Measurements from ENCODE around the gene OR5AN1. TPM values are rescaled to one million over a fixed set of nuclear protein-coding genes. Genes with fewer than 3 reads are reported as not detected.
"Not testable (repeated sequence)": the region's sequence is repeated elsewhere in the genome, so short reads cannot be mapped to it uniquely, and the experiment has no call there.

The OR5AN1 gene
- total and polyA plus RNA-seq, 4 experiments from 2014 or later, result not detected

- Mint-ChIP-seq H3K36me3 (no peaks in the 10 kb centered on the region), H3K4me1 (no peaks in the 10 kb centered on the region), H3K27ac (no peak overlapping the region), H3K4me3 (no peak overlapping the region), H3K9me3 (peaks cover 0 to 22% (median 13%) of the 10 kb centered on the region in 8 donors), H3K27me3 (peaks cover 10 to 14% of the 10 kb centered on the region in 2 donors)
- ChIA-PET POLR2A (ENCODE audit: partially characterized antibody) (no interaction called here), CTCF (ENCODE audit: partially characterized antibody) (no interaction called here)
- no peaks in the 10 kb centered on the region for H3K36me3 ChIP-seq (ENCODE audit: insufficient read depth, low read length)
- H3K27me3 ChIP-seq (ENCODE audit: insufficient read depth, low read length), result no peaks in the 10 kb centered on the region
- H3K9me3 ChIP-seq (ENCODE audit: control insufficient read depth in 1 of 2, low read length in 2 of 2), result no peaks in the 10 kb centered on the region
- intact Hi-C loops (cut with micrococcal nuclease), result no loop called here
- H3K27ac ChIP-seq (ENCODE audit: low read depth, low read length), result no peak overlapping the region
- no peak overlapping the region for H3K4me3 ChIP-seq (ENCODE audit: low read length in 2 of 2)
- DNase-seq, result no peak
- H3K4me1 ChIP-seq (ENCODE audit: insufficient read depth, low read length), result no peaks in the 10 kb centered on the region
Measured at GRCh38 chr11:59365232-59366018, 6.7 kb downstream of the OR5AN1 start.

GRCh38 chr11:59368238-59369022 is 9.7 kb downstream of the OR5AN1 start:
- no peaks in the 10 kb centered on the region for H3K36me3 ChIP-seq (ENCODE audit: insufficient read depth, low read length)
- H3K9me3 Mint-ChIP-seq, result peaks cover 0 to 27% (median 14%) of the 10 kb centered on the region in 8 donors
- H3K4me1 ChIP-seq (ENCODE audit: insufficient read depth, low read length), result no peaks in the 10 kb centered on the region
- no peak overlapping the region for H3K4me3 Mint-ChIP-seq
- no peaks in the 10 kb centered on the region for H3K4me1 Mint-ChIP-seq
- no peaks in the 10 kb centered on the region for H3K27me3 ChIP-seq (ENCODE audit: insufficient read depth, low read length)
- no peaks in the 10 kb centered on the region for H3K9me3 ChIP-seq (ENCODE audit: control insufficient read depth in 1 of 2, low read length in 2 of 2)
- H3K4me3 ChIP-seq (ENCODE audit: low read length in 2 of 2), result no peak overlapping the region
- H3K36me3 Mint-ChIP-seq, result no peaks in the 10 kb centered on the region
- ChIA-PET POLR2A (ENCODE audit: partially characterized antibody) (no interaction called here), CTCF (ENCODE audit: partially characterized antibody) (interaction anchor here (1.0 kb wide), 1 partner anchor 14 kb away, joined by 3 read pairs; no protein-coding TSS in a partner anchor)
- no peak overlapping the region for H3K27ac ChIP-seq (ENCODE audit: low read depth, low read length)
- H3K27ac Mint-ChIP-seq, result no peak overlapping the region
- peaks cover 9 to 20% of the 10 kb centered on the region in 2 donors for H3K27me3 Mint-ChIP-seq
- intact Hi-C loops (cut with micrococcal nuclease), result no loop called here
- no peak for DNase-seq

GRCh38 chr11:59372324-59372723 is 13.6 kb downstream of the OR5AN1 start:
- H3K27ac Mint-ChIP-seq; POLR2A ChIA-PET (ENCODE audit: partially characterized antibody); H3K4me3 Mint-ChIP-seq; CTCF ChIA-PET (ENCODE audit: partially characterized antibody); intact Hi-C loops (cut with micrococcal nuclease); H3K27ac ChIP-seq (ENCODE audit: low read depth, low read length); H3K27me3 ChIP-seq (ENCODE audit: insufficient read depth, low read length); H3K4me1 ChIP-seq (ENCODE audit: insufficient read depth, low read length); DNase-seq; H3K36me3 Mint-ChIP-seq; H3K36me3 ChIP-seq (ENCODE audit: insufficient read depth, low read length); H3K4me3 ChIP-seq (ENCODE audit: low read length in 2 of 2); H3K4me1 Mint-ChIP-seq; H3K9me3 ChIP-seq (ENCODE audit: control insufficient read depth in 1 of 2, low read length in 2 of 2): not testable (repeated sequence)
- peaks cover 2 to 27% (median 15%) of the 10 kb centered on the region in 8 donors for H3K9me3 Mint-ChIP-seq
- H3K27me3 Mint-ChIP-seq, result peaks cover 7 to 23% of the 10 kb centered on the region in 2 donors

- H3K27me3 Mint-ChIP-seq, result peaks cover 0 to 1% of the 10 kb centered on the region in 2 donors
- intact Hi-C loops (cut with micrococcal nuclease), result no loop called here
- H3K36me3 ChIP-seq (ENCODE audit: insufficient read depth, low read length), result no peaks in the 10 kb centered on the region
- H3K4me1 Mint-ChIP-seq, result no peaks in the 10 kb centered on the region
- H3K9me3 ChIP-seq (ENCODE audit: control insufficient read depth in 1 of 2, low read length in 2 of 2), result no peaks in the 10 kb centered on the region
- no peaks in the 10 kb centered on the region for H3K4me1 ChIP-seq (ENCODE audit: insufficient read depth, low read length)
- no peak overlapping the region for H3K27ac Mint-ChIP-seq
- no peak overlapping the region for H3K4me3 ChIP-seq (ENCODE audit: low read length in 2 of 2)
- no peaks in the 10 kb centered on the region for H3K27me3 ChIP-seq (ENCODE audit: insufficient read depth, low read length)
- H3K36me3 Mint-ChIP-seq, result no peaks in the 10 kb centered on the region
- ChIA-PET CTCF (ENCODE audit: partially characterized antibody) (no interaction called here), POLR2A (ENCODE audit: partially characterized antibody) (no interaction called here)
- DNase-seq, result no peak
- H3K9me3 Mint-ChIP-seq, result peaks cover under 1 to 28% (median 15%) of the 10 kb centered on the region in 8 donors
- no peak overlapping the region for H3K27ac ChIP-seq (ENCODE audit: low read depth, low read length)
- H3K4me3 Mint-ChIP-seq, result no peak overlapping the region
Measured at GRCh38 chr11:59380263-59381059, 21.8 kb downstream of the OR5AN1 start.

- intact Hi-C loops (cut with micrococcal nuclease), result no loop called here
- ChIA-PET CTCF (ENCODE audit: partially characterized antibody) (no interaction called here), POLR2A (ENCODE audit: partially characterized antibody) (no interaction called here)
- peaks cover 0 to 3% (median 0%) of the 10 kb centered on the region in 8 donors for H3K9me3 Mint-ChIP-seq
- Histone ChIP-seq H3K9me3 (ENCODE audit: control insufficient read depth in 1 of 2, low read length in 2 of 2) (no peaks in the 10 kb centered on the region), H3K4me3 (ENCODE audit: low read length in 2 of 2) (no peak overlapping the region), H3K27me3 (ENCODE audit: insufficient read depth, low read length) (no peaks in the 10 kb centered on the region), H3K36me3 (ENCODE audit: insufficient read depth, low read length) (no peaks in the 10 kb centered on the region), H3K27ac (ENCODE audit: low read depth, low read length) (no peak overlapping the region), H3K4me1 (ENCODE audit: insufficient read depth, low read length) (no peaks in the 10 kb centered on the region)
- no peak for DNase-seq
- no peaks in the 10 kb centered on the region for H3K4me1 Mint-ChIP-seq
- no peak overlapping the region for H3K4me3 Mint-ChIP-seq
- no peak overlapping the region for H3K27ac Mint-ChIP-seq
- no peaks in the 10 kb centered on the region for H3K36me3 Mint-ChIP-seq
- peaks cover 3 to 14% of the 10 kb centered on the region in 2 donors for H3K27me3 Mint-ChIP-seq
Measured at GRCh38 chr11:59394186-59394585, 35.5 kb downstream of the OR5AN1 start.

- Histone ChIP-seq H3K4me3 (ENCODE audit: low read length in 2 of 2) (no peak overlapping the region), H3K9me3 (ENCODE audit: control insufficient read depth in 1 of 2, low read length in 2 of 2) (no peaks in the 10 kb centered on the region), H3K4me1 (ENCODE audit: insufficient read depth, low read length) (no peaks in the 10 kb centered on the region), H3K27ac (ENCODE audit: low read depth, low read length) (no peak overlapping the region), H3K36me3 (ENCODE audit: insufficient read depth, low read length) (no peaks in the 10 kb centered on the region), H3K27me3 (ENCODE audit: insufficient read depth, low read length) (no peaks in the 10 kb centered on the region)
- Mint-ChIP-seq H3K27me3 (peaks cover 3% of the 10 kb centered on the region in 2 donors), H3K27ac (no peak overlapping the region), H3K4me3 (no peak overlapping the region), H3K36me3 (peaks cover 0 to 1% of the 10 kb centered on the region in 2 donors), H3K9me3 (peaks cover 0 to 21% (median 12%) of the 10 kb centered on the region in 8 donors), H3K4me1 (no peaks in the 10 kb centered on the region)
- POLR2A ChIA-PET (ENCODE audit: partially characterized antibody), result no interaction called here
- no peak for DNase-seq
- intact Hi-C loops (cut with micrococcal nuclease), result no loop called here
- CTCF ChIA-PET (ENCODE audit: partially characterized antibody), result no interaction called here
Measured at GRCh38 chr11:59400461-59401261, 42.0 kb downstream of the OR5AN1 start.
